HG02759 (cell line): ENCODE data around the gene ALDH1A3.

Source experiments
- ATAC-seq: cut with Tn5 transposase; IDR thresholded peaks from one replicate; pipeline ENCODE4 v1.9.1; 2021; ENCODE audit warnings: mild to moderate bottlenecking, moderate library complexity; ENCODE audit not compliant: unreplicated experiment

ALDH1A3 gene

DNA sequence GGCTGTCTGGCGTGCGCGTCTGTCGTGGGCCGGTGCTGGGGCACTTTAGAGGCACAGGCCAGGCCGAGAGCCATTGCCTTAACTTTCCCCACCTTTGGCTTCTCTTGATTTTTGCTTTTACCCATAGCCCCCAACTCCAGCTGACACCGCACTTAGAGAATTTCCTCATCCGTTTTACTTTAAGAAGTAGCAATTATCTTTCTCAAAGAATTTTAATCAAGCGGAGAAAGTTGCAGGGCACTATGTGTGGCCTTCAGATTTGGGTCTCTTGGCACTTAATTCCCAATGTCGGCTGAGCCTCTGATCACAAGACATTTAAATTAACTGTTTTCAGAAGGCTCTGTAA is 1.2 kb downstream of the ALDH1A3 start:
- no peak for ATAC-seq

DNA sequence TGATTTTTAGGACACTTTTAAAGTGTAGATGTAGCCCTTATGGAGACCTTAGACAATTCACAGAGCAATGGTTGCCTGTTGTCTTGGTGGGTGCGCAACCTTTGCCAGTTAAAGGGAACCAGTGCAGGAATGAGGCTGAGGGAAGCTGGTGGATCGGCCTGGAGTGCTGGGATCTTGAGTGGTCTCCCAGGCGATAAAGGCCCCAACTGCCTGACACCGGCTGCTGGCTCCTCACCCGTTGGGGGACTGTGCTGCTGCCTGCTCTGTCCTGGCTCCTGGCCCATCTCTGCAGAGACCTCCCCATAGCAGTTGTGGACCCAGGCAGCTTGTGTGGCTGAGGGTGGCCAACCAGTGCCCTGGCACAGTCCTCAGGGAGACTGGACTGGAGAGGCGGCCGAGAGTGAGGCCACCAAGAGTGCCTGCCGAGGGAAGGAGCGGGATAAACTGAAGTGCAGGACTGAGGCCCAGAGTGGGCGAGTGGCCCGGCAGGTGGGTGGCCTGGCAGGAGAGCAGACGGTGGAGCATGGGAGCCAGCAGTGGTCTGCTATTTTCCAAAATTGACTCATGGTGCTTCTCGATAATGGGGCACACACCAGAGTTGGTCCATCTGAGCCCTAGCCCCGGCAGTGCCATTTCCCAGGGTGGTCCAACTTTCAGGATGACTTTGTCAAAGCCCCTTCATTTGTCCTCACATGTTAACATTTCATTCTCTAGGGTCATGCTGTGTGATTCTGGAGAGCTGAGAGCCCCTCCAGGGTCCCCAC is 2.1 kb downstream of the ALDH1A3 start:
- ATAC-seq = no peak

DNA sequence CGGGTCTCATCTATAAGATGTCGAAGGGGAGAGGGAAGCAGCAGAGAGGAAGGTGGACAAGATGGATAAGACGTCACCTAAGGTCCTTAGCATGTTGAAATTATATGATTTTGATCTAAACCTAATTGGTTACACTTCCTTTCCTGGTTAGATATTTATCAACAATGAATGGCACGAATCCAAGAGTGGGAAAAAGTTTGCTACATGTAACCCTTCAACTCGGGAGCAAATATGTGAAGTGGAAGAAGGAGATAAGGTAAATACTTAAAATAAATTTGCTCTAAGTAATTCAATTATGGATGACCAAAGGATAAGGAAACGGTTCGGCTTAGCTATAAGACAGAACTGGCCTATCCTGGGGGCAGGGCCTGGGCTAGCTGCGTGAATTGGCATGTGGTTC is 5.5 kb downstream of the ALDH1A3 start:
- no peak for ATAC-seq

DNA sequence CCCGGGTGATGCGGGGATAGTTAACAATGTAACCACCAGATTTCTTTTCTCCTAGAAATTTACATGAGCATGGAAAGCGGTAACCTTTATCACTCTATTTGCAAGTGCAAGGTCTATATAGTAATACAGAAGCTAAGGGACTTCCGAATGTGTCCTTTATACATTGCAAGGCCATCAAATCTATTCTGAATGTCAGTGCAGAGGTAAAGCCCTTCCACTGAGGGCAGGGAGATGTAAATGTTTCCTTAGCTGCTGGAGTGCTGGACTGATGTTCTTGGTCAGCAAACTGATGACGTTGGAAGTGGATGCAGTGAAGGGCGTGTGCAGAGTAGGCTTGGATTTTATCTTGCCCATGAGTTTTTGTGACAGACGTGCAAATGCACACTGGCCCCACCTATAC is 6.2 kb downstream of the ALDH1A3 start:
- no peak for ATAC-seq

DNA sequence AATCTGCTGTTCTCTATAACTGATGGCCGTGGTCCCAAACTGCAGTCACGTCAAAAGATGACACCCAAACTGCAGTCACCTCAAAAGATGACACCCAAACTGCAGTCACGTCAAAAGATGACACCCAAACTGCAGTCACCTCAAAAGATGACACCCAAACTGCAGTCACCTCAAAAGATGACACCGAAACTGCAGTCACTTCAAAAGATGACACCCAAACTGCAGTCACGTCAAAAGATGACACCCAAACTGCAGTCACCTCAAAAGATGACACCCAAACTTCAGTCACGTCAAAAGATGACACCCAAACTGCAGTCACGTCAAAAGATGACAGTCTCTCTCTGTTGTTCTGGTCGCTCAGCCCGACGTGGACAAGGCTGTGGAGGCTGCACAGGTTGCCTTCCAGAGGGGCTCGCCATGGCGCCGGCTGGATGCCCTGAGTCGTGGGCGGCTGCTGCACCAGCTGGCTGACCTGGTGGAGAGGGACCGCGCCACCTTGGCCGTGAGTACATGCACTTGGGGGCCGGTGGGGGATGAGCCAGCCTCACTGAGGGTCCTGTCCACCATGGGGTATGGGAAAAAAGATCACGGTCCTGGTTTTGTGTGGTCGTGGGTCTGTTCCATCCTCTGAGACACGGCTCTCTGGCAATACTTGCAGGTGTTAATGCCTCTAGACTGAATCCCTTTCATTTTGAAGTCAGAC is 7.7 kb downstream of the ALDH1A3 start:
- ATAC-seq = no peak

DNA sequence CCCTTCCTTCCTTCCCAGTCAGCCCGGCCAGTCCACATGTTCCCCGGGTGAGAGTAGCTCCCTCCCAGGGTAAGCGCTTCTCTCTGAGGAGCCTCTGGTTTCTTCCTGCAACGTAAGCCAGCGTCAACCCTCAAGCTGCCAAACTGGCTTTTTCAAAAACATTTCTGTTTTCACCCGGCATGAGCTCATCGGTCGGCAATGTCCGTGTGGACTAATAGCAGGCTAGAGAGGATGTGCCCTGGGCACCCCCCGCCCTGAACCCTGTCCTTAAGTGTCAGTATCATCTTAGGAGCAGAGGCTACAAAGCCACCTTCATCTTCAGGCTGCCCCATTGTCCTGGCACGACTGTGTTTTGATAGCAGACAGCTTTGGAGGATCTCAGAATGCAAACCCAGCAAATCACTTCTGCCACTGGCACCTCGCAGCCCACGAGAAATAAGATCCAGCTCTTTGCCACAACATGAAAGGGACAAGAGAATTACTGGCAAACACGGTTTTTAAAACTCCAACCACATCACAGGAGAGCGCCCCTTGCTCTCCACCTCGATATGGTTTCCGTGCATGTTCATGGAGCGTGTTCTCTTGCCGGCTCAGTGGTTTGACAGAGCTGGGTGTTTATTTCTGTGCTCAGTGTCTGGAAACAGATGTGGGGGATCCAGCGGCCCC is 9.9 kb downstream of the ALDH1A3 start:
- ATAC-seq = no peak

DNA sequence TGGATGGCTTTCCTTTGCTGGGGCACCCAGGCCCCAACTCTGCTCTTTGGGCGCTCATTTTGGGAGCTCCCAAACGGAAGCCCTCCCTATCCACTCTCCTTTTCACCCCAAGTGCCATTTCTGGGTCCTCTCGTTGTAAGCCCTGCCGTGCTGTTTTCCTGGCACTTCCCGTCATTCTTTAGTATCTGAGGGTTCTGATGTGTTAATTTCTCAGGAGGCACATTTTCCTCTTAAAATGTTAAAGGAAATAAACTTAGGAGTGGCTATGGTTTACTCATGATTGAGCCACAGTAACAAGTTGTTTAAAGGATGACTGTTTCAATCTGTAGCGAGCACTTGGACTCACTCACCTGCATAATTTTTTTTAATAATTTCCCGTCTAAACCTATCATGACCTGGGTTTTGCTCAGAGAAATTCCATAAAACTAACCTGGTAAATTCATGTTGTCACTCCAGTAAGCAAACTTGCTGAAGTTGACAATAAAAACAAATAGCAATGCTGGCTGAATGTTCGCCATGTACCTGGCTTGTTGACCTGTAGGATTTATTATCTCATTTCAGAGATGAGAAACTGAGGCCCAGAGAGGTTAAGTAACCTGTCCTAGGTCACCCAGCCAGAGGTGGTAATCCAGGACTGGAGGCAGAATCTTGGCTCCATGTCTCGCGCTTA is 10.6 kb downstream of the ALDH1A3 start:
- ATAC-seq = no peak

DNA sequence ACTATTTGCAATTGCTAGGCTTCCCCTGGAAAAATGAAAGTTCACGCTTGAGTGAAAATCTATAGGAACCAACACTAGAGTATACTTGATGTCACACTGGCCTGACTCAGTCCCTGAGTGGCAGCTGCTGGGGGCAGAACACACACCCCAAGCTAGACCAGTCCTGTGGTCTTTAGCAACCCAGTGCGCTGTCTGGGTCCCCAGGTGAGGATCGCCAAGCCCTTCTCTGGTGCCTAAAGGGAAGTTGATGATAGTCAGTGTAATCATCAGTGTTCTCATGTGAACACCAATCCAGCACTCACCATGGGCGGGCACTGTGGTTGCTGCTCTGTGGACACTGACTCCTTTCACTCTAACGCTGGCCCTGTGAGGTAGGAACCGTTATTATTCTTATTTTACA is 11.2 kb downstream of the ALDH1A3 start:
- ATAC-seq = no peak

DNA sequence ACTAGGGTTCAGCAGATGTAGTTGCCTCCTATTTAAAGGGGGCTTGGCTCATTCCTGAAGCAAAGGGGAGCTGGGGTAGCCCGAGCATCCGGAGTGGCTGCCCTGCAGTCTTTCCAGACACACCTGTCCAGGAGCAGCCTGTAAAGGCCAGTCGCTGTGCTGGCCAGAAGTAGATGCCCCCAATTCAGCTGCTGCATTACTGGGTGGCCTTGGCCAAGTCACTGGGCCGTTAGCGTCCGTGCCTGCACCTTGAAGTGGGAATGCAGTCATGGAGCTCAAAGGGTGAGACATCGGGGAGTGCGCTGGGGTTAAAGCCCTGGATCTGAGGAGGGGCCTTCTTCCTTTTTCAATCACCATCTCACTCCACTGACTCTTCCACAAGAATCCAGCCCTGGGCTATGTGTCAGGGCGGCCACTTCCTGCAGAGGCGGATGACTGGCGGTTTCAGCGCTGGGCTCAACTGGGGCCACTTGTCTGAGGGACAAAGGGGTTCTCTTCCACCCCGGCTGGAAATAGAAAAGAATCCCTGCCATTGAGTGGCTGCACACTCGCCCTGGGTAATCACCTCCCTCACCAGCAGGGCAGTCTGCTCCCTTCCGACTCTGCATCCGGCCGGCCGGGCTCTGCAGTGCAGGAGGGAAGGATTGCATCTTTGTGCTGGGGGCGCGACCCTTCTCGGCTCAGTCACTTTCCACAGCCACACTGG is 11.8 kb downstream of the ALDH1A3 start:
- ATAC-seq = no peak

DNA sequence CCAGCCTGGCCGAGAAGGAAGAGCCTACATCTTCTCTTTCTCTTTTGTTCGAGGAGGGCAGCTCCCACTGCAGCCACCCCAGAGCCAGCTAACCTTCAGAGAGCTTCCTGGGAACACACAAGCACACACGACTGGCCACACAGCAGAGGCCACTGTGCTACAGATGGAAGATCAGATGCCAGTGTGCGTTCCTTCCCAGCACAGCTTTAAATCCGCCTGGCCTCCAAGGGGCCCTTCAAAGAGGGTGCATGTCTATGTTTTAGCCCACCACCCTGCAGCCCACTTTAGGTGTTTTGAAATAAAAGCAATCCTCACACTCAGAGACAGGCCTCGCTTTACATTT is 12.4 kb downstream of the ALDH1A3 start:
- no peak for ATAC-seq

DNA sequence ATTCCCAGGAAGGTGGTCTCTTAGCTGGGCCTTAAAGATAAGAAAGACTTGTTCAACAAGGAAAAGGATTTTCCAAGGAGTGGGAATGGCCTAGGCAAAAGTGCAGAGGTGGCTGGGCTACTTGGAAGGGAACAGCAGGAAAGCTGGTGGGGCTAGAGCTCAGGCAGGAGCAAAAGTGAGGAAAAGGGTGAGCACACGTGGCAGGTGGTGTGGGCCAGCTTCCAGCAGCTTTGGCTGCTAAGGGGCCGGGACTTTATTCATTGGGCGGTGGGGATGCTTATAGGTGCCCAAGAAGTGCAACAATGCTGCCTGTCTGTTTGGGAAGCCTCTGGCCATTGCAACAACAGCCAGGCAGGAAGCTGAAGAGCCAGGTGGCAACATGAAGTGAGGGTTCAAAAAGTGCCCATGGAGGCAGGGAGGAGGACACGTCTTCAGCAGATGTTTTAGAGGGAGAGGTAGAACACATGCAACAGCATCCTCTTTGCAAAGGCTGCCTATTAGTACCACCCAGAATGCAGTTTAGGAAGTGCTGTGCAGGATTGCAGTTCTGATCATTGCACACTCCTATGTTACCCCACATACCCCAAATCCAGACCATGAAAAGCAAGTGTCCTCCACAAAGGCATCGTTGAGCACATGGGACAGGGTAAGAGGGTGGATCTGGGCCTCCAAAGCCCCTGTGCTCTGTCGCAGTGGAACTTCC is 13.8 kb downstream of the ALDH1A3 start:
- no peak for ATAC-seq

DNA sequence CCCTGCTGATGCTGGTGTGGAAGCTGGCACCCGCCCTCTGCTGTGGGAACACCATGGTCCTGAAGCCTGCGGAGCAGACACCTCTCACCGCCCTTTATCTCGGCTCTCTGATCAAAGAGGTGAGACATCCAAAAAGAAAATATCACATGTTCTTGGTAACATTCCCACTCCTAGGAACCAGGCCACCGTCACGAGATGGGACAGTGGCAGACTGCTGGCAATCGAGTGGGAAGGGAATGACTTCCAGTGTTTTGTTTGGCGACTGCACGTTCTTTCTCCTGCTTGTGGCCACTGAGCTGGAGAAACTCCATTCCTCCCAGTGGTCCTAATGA is 14.3 kb downstream of the ALDH1A3 start:
- ATAC-seq = no peak

DNA sequence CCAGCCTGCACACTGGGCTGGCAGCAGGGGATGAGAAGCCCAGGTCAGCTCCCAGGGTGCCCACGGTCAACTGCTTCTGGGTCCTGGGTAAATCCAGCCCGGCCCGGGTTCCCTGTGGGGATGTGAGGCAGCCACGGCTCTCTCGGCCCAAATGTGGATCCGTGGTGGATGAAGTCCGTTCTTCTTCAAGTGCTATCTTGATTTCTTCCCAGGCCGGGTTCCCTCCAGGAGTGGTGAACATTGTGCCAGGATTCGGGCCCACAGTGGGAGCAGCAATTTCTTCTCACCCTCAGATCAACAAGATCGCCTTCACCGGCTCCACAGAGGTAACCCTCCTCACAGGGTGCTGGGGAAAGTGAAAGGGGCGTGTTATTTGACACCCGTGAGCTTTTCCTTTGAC is 16.1 kb downstream of the ALDH1A3 start:
- no peak for ATAC-seq

DNA sequence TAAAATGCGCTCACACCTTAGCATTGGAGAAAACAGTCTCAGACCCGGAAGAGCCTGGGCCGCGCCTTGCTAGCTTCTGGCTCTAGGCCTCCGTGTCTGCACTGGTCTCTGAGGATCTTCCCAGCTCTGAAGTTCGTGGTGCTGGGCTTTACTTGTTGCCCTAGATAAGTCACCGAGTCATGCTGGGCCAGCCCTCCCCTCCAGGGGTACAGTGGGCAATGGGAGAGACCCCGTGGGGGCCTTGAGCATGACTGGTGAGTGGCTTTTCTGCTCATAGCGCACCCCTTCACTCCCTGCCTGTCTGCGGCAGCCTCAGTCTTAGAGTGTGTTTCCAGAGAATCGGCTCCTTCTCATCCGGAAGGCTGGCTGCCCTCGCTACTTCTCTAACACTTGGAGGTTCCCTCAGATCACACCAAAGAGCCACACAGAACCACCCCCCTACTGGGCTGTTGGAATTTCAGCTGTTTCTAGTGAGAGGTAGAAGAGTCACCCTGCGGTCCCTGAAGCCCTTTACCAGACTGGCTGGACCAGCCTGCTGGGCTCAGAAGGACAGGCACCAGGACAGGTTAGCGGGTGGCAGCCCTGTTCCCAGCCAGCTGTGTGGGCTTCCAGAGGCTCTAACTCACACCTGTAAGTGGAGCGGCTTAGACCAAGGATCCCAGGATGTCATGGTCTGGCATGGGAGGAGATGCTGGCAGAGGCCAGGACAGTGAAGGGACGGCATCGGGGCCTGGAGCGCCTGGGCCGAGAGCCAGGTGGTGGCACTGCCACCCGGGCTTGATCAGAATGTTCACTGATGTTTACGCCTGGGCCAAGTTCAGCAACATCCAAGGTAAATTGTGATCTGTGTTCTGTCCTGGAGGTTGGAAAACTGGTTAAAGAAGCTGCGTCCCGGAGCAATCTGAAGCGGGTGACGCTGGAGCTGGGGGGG is 17.9 kb downstream of the ALDH1A3 start:
- no peak for ATAC-seq

DNA sequence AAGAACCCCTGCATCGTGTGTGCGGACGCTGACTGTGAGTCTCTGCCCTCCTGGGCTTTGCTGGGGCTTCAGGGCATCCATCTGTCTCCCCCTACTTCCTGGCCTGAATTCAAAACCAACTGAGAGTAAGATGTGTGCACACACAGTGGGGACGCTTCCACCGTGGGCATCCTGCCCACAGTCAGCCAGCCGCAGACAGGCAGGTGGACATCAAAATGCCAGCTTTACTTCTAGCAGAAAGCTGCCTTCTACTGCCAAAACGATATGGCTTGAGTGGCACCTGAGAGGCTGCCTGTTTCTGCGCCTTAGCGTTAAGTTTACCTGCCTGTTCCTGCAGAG is 18.5 kb downstream of the ALDH1A3 start:
- ATAC-seq = no peak

DNA sequence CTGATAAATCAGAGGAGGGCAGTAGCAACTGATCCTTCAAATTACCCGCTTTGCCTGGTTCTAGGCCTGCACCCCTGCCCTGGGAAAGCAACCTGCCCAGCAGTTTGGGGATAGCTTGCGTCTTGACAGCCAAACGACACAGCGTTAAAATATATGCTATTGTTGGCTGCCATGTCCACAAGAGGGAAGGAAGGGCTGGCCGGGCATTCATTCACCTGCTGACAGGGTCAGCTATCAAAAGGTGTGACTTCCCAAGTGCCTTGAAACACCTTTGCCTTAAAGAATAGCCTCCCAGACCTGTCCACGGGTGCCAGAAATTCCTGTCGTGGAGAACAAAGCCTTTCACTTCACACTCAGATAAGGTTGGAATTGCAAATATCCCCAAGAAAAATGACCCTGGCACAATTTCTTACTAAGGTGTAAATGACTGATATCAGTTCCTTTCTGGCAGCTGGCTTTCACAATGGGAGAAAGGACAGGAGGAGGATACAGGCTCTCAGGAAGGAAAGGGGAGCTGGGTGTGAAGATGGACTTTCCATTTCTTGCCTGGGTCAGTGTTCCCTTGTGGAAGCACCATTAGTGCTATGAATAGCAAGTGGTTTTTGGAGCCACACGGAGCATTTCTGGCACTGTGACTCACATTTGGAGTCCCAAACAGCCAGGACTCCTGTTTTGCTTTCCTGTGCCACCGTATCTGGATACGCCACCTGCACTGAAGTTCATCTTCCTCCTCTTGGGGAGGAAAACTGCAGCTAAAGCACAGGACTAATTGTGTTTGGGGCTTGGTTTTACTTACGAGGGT is 19.2 kb downstream of the ALDH1A3 start:
- no peak for ATAC-seq

DNA sequence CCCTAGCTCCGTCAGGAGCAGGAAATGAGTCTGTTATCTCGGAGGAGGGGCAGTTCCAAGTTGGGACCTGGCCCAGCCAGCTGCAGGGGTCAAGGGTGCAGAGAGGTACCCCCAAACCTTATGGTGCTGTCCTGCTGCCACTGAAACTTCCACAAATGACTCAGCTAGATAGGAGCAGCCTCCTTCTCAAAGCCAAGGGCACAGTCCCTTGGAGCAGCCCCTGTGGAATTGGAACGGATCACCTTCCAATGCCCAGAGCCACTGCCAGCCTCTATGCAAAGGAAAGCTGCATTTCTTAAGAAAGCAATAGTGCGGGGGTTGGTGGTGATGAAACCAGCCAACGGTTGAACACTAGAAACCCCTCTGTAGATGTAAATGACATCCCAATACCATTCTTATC is 20.0 kb downstream of the ALDH1A3 start:
- no peak for ATAC-seq

DNA sequence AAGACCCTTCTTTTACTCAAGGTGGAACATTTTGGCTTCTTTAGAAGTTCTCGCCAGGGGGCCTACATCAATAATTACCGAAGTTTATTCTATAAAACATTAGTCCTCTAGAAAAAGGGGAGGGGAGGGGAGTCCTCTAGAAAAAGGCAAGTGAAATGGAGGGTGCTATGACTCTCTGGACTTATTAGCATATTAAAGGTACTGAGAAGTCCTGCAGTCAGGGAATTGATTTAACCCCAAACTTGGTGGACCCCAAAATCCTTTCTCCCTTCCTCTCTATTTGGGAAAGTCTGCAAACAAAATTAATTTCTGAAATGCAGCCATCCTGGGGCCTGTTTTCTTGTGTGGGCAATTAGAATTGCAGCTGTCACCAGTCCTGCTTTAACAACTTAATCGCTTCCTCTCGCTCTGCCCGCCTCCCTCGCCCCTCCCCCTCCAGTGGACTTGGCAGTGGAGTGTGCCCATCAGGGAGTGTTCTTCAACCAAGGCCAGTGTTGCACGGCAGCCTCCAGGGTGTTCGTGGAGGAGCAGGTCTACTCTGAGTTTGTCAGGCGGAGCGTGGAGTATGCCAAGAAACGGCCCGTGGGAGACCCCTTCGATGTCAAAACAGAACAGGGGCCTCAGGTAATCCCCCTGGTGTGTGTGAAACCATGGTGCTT is 20.6 kb downstream of the ALDH1A3 start:
- ATAC-seq = no peak
